A549 (cell line): ENCODE measurements around the gene LEF1.

Source experiments
- JUNB ChIP-seq: fragments of >200 bp; sonication (Bioruptor Twin); formaldehyde crosslinking; IDR thresholded peaks from 2 replicates; pipeline ENCODE4 v1.6.1; 2016
- MYC ChIP-seq: IDR thresholded peaks from 2 replicates; pipeline ENCODE4 v1.6.1; 2012; ENCODE audit warnings: mild to moderate bottlenecking, inconsistent platforms, low read length, improper control_type of control experiment, borderline replicate concordance
- NR3C1 ChIP-seq: fragments of >200 bp; sonication (Bioruptor Twin); formaldehyde crosslinking; IDR thresholded peaks from 3 replicates; pipeline ENCODE4 v1.6.1; 2017
- TF ChIP-seq, protein P1 (sequence below): fragments of >200 bp; sonication (Bioruptor Twin); formaldehyde crosslinking; IDR thresholded peaks from 3 replicates; pipeline ENCODE4 v1.5.1; 2016

DNA sequence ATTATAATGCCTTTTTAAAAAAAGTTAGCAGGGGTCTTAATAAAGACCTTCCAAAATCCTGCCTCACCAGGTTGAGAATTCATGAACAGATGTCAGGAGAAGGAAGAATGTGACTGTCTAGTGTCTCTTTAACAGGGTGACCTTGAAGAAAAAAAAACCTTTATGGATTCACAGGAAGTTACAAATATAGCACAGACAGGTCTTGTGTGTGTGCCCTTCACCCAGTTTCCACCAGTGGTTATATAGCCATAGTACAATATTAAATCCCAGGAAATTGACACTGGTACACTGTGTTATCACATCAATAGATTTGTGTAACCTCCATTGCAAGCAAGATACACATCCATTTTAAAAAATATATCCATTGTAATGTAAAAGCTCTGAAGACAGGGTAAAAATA is 135.4 kb downstream of the LEF1 start:
- TF ChIP-seq, protein P1, sequence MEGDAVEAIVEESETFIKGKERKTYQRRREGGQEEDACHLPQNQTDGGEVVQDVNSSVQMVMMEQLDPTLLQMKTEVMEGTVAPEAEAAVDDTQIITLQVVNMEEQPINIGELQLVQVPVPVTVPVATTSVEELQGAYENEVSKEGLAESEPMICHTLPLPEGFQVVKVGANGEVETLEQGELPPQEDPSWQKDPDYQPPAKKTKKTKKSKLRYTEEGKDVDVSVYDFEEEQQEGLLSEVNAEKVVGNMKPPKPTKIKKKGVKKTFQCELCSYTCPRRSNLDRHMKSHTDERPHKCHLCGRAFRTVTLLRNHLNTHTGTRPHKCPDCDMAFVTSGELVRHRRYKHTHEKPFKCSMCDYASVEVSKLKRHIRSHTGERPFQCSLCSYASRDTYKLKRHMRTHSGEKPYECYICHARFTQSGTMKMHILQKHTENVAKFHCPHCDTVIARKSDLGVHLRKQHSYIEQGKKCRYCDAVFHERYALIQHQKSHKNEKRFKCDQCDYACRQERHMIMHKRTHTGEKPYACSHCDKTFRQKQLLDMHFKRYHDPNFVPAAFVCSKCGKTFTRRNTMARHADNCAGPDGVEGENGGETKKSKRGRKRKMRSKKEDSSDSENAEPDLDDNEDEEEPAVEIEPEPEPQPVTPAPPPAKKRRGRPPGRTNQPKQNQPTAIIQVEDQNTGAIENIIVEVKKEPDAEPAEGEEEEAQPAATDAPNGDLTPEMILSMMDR, result no peak
- TF ChIP-seq NR3C1 (no peak), JUNB (no peak), MYC (no peak)
